ENCODE measurements around the gene RASAL1.
"Not testable (repeated sequence)": the region's sequence is repeated elsewhere in the genome, so short reads cannot be mapped to it uniquely, and the experiment has no call there.

Gene RASAL1

DNA sequence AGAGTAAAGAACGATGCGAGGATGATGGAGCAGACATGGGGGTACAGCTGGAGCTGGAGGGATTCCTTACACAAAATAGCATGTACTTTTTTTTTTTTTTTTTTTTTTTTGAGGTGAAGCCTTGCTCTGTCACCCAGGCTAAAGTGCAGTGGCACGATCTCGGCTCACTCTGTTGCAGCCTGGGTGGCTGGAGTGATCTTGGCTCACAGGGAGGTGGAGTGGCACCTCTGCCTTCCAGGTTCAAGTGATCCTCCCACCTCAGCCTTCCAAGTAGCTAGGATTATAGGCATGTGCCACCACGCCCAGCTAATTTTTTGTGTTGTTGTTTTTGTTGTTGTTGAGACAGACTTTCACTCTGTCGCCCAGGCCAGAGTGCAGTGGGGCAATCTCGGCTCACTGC lies 5.1 kb upstream of the RASAL1 start:
- no peak for DNase-seq (ENCODE audit: low read depth in 2 of 2)

DNA sequence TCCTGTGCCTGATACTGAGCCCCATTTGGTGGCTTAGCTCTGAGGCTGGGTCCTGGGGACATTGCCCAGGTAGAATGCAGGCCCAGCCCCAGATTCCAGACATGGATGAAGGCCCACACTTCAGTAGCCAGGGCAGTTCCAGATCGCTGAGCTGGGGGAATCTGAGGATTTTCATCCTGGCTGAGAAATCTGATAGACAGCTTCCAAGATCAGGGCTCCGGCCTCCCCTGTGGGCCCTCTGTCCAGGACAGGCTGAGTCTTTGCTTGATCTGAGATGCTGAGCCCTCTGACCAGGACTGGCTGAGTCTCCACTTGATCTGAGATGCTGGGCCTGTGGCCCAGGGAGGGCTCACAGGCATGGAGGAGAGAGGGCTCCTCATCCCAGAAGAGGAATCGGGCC lies 3.3 kb upstream of the RASAL1 start:
- DNase-seq (ENCODE audit: low read depth in 2 of 2): no peak

DNA sequence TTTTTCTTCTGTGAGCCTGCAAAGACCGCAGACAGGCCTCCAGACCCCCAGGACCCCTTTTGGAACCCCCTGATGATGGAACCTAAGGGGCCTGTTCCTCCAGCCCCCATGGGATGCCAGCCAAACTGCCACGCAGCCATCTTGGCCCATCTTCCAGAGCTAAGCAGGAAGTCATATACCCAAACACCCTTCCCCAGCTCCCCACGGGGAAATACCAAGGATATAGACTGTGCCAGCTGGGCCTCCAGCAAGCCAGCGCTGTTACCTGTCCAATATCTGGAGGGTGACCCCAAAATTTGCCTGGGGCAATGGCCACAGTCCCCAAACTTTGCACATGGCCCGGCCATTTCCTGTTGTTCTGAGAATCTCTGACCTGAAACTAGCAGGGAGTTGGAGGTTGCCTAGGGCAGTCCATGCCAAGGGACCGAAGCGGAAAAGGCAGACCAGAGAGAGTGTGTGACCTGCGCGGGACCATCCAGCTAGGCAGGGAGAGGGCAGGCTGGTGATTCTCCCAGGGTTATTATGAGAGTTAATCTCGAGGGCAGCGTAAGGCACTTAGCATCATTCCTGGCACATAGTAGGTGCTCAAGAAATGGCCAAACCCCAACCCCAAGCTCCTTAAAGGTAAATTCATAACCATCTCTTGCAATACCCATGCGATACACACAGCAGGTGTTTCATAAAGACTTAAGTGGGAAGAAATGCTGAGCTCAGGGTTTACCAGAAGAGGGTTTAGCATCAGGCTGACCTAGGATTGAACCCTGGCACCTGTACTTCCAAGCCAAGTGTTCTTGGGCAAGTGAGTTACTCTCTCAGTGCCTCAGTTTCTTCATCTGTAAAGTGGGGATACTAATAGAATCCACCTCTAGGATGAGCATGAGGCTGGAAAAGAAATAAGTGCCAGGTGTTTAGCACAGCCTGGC lies 2.6 kb upstream of the RASAL1 start:
- DNase-seq (ENCODE audit: low read depth in 2 of 2): no peak

DNA sequence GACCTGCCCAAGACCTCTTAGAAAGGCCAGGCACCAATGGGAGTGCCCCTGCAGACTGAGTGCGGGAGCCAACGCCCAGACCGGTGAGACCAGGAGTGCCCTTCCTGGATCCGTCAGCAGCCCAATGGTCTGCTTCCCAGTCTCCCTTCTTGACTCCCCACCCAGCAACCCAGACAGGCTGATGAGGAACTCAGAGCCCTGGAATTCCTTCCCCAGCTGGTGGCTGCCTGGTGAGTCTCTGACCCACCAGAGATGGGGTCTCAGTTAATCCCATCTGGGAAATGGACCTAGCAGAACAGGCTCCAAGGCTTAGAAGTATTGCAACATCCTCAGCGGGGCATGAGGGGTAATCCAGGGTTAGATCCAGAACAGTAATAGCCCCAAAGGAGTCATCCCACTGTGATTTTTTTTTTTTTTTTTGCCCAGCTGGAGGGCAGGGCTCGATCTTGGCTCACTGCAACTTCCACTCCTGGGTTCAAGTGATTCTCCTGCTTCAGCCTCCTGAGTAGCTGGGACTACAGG lies 1.5 kb upstream of the RASAL1 start:
- no peak for DNase-seq (ENCODE audit: low read depth in 2 of 2)

DNA sequence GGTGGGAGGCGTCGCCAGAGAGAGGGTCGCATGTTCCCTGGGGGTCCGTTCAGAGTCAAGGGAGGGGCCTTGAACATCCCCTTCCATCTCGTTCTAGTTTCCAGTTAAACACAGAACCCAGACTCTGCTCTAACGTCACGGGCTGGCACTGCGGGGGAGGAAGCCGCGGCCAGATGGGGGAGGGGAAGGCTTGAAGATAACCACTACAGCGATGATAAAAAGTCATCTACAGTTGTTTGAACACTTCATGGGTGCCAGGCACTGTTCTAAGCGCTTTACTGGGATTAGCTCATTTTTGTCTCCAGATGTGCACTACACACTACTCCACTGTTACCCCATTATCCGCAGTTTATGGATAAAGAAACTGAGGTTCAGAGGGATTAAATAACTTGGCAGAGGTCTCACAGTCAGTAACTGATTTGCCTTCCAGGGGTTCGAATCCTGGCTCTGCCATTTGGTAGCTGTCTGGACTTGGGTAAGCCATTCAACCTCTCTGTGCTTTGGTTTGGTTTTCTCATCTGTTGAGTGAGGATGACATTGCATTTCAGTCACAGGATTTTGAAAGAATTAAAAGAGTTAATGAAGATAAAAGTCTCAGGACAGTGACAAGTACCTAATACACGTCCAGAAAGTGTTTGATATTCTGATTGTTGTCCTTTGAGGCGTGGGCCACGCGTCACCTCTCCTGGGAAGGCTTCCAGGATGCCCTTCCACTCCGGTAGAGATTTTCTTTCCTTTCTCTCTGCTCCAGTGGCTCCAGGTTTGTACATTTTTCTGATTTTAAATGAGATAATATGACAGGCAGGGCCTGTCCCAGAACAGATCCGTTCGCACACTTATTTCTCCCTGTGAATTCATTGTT lies 798 bp upstream of the RASAL1 start:
- DNase-seq (ENCODE audit: low read depth in 2 of 2): peak; percentile 25 to 48

DNA sequence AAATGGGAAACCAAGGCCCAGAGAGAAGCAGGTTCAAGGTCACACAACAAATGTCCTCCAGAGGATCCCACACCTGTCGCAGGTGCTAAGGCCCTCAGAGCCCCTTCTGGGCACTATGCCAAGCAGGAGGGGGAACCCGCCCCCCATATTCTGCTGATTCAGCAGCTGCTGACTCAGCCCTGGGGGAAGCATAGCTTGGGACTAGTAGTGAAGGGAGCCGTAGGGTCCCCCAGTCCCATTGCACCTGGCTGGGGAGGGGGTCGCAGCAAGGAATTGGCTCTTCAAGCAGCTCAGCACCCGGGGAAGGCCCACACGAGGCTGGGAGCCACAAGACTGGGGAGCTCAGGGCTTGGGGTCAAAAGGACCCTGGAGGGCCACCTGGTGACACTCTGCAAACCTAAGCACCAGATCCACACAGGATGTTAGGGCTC lies 1.0 kb downstream of the RASAL1 start:
- no peak for DNase-seq (ENCODE audit: low read depth in 2 of 2)

DNA sequence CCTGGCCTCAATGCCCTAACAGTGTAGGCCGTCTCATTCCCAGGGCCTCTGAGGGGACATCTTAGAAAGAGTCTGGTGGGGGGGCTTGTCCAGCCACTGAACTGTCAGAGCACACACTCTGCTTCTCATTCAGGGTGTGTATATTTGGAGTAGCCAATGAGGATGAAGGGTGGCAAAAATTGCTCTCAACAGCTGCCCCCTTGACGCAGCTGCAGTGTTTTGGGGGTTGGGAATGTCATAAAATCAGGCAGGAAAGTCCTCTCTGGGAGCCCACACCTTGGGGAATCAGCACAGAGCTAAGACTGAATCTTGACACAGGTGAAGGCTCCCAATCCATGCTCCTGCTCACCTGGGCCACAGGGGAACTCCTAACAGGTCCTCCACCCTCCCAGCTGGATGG lies 1.5 kb downstream of the RASAL1 start:
- DNase-seq (ENCODE audit: low read depth in 2 of 2): no peak

DNA sequence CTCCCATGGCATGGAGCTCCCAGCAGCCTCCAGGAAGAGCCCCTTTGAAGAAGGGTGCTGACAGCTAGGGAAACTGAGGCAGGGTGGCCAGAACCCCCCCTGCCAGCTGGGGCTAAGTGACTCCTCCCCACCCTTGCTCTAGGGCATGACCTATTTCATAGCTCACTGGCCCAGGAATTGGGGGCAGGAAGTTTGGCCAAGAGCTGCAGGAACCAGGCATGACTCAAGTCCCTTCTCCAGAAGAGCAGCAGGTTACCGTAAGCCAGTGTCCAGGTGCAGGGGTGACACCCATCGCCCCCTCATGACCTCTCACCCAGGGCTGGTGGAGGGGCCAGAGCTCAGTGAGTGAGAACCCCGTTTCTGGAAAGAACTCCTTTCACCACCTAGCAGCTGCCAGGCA lies 1.9 kb downstream of the RASAL1 start:
- DNase-seq (ENCODE audit: low read depth in 2 of 2): no peak

DNA sequence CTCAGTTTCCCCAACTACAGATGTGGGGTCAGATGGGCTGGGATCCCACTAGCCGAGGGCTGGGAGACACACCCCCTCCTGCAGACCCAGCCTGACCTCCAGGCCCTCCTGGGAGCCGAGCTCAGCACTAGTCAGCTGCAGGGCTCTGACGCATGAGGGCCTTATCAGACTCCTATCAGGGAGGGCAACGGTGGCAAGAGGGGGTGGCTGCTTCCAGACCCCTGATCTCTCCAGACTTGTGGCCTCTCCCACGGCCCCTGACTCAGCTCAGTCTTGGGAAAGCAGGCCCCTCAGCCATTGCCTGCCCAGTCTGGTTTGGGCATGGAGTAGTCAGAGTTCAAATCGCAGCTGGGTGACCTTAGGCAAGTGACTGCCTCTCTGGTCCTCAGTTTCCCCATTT lies 2.5 kb downstream of the RASAL1 start:
- DNase-seq (ENCODE audit: low read depth in 2 of 2): no peak

DNA sequence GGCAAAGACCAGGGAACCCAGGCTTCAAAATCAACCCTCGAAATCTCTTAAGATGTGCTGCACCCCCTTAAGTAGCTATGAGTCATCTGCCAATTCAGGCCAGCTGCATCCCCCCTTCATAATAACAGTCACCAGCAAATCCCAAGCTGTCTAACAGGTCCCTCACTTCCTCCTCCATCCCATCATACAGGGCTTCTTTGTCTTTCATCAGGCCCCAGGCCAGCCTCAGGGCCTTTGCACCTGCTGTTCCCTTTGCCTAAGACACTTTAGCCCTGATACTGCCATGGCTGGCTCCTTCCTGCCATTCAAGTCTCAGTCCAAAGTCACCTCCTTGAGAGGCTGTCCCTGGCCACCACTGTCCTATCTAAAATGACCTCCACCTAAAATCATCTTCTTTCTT lies 4.0 kb downstream of the RASAL1 start:
- DNase-seq (ENCODE audit: low read depth in 2 of 2): no peak

DNA sequence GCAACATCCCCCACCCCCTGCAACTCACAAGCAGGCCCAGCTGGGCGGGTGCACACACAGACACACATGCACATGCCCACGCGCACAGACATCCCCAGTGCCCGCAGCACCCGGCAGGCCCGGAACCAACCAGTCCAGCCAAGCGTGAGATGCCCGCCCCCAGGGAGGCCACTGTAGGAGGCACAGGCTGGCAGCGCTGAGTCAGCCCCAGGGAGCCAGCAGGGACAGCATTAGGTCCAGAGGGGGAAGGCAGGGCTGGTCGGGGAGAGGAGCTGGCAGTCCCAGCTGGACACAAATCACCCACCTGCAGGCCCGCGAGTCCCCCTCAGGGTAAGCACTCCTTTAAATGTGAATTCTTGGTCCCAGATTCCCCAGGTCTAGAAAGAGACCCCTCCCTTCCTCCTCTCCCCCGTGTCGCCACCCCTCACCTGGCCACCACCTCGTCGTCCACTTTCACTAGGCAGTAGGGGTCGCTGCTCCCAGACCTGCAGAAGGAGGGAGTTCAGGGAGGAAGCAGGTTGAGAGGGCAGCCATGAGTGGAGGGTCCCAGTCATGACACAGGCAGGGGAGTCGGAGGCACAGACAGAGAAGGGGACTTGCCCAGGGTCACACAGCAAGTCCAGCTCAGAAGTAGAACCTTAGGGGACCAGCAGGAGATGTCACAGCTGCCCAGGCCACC lies 5.0 kb downstream of the RASAL1 start:
- DNase-seq (ENCODE audit: low read depth in 2 of 2): no peak

DNA sequence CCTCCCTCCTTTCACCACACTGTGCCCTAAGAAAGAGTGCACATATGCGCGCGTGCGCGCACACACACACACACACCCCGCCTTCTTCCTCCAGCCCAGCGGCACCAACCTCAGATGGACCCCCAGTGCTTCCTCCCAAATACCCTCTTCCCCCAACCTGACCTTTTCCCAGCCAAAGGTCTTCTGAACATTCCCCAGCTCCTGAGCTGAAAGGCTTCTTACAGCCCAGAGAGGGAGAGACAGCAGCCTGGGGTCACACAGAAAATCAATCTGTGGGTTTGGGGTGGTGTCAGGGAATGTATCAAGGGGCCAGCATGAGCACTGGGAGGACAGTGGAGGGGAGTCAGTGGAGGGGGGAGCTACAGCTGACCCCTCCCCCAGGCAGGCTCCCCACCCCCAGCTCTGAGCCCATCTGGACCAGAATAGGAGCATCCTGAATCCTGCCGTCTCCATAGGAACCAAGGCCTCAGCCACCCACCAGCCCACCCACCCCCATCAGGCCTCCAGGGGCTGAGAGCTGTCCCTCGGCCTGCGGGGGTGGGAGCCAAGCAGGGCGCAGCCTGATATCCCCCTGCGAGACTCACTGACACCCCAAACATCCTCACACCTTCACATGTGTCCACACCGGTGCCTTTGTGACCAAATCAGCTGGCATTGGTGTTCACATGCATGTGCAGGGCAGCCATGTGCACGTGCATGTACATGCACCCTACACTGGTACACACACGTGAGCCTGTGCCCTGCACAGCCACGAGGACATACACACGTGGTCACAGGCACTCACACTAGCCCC lies 5.7 kb downstream of the RASAL1 start:
- no peak for DNase-seq (ENCODE audit: low read depth in 2 of 2)

DNA sequence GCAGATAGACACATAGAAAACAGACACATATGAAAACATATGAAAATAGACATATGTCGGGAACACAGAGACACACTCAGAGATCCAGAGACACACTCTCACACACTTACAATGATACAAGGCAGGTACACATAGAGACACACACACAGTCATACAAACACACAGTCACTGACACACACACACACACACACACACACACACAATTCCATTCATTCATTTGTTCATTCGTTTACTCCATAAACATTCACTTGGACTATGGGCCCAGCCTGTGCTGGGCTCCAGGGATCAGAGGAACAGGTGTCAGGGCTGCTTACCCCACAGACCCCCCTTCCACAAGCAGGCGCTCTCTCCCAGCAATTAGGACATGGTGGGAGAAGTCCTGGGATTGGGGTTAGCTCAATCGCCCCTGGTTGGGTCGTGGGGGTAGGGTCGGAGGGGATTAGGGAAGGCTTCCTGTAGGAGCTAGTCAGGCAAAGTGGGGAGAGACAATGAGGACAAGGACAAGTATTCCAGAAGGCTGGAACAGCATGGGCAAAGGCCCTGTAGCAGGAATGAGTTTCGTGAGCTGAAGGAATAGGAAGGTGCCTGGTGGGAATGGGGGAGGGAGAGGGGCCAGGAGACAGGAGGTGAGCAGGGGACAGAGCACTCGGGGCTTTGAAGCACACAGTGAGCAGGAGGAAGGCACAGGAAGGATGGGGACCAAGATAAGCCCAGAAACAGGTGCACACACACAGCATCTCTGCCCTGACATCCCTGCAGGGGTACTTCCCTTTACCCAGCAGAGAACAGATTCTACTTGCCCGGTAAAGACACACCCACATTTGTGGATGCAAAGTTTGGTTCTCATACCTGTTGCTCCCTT lies 6.5 kb downstream of the RASAL1 start:
- no peak for DNase-seq (ENCODE audit: low read depth in 2 of 2)

DNA sequence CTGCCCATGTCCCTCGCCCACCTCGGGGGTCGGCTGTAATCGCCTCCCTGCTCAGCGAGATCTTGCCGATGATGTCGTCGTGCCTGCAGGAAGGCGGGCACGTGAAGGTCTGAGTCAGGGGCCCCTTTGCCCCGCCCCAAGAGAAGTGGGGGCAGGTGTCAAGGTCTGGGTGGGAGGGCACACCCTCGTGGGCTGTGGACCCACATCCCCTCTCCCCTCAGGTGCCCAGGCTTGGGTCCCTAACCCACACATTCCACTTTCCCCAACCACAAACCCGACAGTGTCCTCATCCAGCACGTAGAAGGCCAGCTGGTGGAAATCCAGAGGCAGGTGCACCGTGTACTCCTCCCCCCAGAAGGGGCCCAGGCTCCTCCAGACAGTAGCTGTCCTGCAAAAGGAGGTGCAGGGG lies 7.8 kb downstream of the RASAL1 start:
- no peak for DNase-seq (ENCODE audit: low read depth in 2 of 2)

DNA sequence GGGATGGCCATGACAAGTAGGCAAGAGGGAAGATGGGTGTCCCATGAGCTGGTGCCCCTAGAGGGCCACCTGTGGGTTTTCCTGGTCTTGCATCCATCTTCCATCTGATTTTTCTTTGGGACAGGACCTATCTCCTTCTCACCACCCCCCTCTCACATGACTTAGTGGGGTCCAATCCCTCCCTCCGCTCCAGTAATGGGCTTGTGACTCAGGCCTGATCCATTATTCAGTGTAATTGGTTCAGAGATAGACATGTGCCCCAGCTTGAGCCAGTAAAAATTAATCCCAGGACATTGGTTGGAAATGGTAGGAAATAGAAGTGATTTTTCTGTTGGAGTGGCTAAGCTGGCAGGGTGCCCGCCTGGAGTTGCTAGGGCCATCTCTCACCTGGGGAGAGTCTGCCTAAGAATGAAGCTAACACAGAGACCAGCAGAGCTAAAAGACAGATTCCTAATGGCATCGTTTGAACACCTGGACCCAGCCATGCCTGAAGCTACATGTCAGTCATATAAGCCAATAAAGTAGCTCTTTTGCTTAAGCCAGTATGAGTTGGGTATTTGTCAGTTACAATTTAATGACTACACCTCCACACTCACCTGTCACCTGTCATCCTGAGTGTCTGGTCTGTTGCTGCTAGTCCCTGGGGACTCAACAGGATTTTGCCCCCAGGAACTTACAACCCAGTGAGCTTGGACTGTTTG lies 14.7 kb downstream of the RASAL1 start:
- DNase-seq (ENCODE audit: low read depth in 2 of 2): no peak

DNA sequence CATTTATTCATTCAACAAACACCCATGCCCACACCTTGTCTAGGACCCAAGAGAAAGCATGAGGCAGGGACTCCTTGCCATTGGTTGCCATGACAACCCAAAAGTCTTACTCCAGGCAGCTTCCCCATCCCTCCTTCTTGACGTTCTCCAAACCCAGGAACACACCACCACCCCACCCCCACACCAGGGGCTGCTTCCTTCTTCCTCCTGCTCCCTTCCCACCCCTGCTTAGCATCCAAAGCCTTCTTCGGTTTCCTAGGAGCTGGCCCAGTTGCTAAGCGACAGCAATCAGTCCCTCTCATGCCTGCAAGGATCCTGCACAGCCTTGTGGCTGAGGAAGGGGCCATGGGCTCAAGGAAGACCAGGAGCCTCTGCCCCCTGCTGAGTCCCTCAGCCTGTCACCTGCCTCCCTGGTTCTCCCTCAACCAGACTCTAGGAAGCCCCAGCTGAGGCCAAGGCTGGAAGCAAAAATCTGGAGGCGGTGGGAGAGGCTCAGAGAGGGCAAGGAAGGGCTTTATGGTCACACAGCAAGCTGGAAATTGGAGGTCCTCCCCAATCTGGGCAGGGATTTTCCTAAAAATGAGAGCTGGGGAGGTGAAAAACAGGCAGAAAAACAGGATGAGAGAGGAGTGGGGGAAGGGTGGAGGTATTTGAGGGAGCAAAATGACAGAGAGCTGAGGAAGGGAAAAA lies 15.4 kb downstream of the RASAL1 start:
- DNase-seq (ENCODE audit: low read depth in 2 of 2): no peak

DNA sequence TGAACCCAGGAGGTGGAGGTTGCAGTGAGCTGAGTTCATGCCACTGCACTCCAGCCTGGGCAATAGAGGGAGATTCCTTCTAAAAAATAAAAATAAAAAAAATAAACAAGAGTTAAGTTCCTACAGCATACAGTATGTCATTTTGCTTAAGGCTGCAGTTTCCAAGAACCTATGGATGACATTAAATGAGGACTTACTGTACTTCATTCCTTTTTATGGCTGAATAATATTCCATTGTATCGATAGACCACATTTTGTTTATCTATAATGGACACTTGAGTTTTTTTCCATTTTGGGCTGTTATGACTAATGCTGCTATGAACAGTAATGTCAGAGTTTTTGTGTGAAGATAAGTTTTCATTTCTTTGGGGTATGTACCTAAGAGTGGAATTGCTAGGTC lies 17.4 kb downstream of the RASAL1 start:
- DNase-seq (ENCODE audit: low read depth in 2 of 2): no peak

DNA sequence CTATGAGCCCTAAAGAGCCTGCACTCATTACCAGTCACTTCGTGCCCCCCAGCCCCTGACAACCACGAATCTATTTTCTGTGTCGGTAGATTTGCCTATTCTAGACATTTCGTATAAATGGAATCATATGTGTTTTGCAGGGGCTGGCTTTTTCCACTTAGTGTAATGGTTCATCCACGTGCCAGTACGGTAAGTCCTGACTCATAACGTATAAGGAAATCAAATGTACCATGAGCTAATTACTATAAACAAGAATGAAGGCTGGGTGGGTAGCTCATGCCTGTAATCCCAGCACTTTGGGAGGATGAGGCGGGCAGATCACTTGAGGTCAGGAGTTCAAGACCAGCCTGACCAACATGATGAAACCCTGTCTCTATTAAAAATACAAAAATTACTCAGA lies 17.9 kb downstream of the RASAL1 start:
- DNase-seq (ENCODE audit: low read depth in 2 of 2): not testable (repeated sequence)

DNA sequence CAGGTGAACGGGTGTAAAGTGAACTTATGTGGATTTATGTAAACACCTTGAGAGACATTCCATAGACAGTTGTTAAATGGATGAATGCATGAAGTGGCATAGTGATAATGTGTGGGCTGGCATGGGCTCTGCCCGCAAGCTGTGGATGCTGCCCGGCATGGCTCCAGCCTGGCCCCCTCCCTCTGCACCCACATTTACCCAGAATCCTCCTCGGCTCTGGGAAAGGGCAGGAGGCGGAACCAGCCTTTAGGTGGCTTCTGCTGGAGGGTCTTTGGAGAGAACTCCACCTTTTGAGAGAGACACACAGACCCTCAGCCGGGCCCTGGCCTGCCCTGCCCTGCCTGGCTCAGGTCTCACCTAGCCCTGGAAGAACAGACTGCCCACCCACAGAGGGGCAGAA lies 18.7 kb downstream of the RASAL1 start:
- DNase-seq (ENCODE audit: low read depth in 2 of 2): no peak

Measured in stimulated activated CD4-positive, alpha-beta T cell treated with anti-CD3 and anti-CD28 coated beads, Interleukin-1b, Interleukin-23, amount 100 ng/mL, for 4 hours (primary cell).